Thymus (tissue), 11 donors: Measurements from ENCODE around the gene ENPP7. TPM values are rescaled to one million over a fixed set of nuclear protein-coding genes. Genes with fewer than 3 reads are reported as not detected.
A peak's percentile ranks its signal among the peaks of the same experiment; 100 is the strongest.

Source experiments
- DNase-seq, 9 donors: peaks; one replicate each; pipeline ENCODE4 v3.0.0-alpha.2; 2013; ENCODE audit warnings: low spot score in 9 of 9, low read depth in 6 of 9, missing footprints in 1 of 9
- H3K27ac ChIP-seq, 2 donors: one replicate each; pipeline ENCODE4 v1.5.1; 2013; ENCODE audit warnings: control low read depth in 1 of 2, low read depth in 1 of 2, low read length in 1 of 2, mild to moderate bottlenecking in 1 of 2, moderate library complexity in 1 of 2
- H3K27me3 ChIP-seq, 2 donors: one replicate each; pipeline ENCODE4 v1.5.1; 2013; ENCODE audit warnings: low read length in 1 of 2; ENCODE audit not compliant: control insufficient read depth in 2 of 2, insufficient read depth in 1 of 2
- H3K36me3 ChIP-seq, 2 donors: one replicate each; pipeline ENCODE4 v1.5.1; 2013; ENCODE audit warnings: low read length in 1 of 2, mild to moderate bottlenecking in 1 of 2, moderate library complexity in 1 of 2; ENCODE audit not compliant: control insufficient read depth in 2 of 2, insufficient read depth in 2 of 2
- H3K4me1 ChIP-seq, 2 donors: one replicate each; pipeline ENCODE4 v1.5.1; 2013; ENCODE audit warnings: low read length in 2 of 2; ENCODE audit not compliant: control insufficient read depth in 2 of 2, insufficient read depth in 2 of 2
- H3K4me3 ChIP-seq, 2 donors: one replicate each; pipeline ENCODE4 v1.5.1; 2013; ENCODE audit warnings: low read length in 2 of 2, control low read depth in 1 of 2, mild to moderate bottlenecking in 1 of 2
- H3K9me3 ChIP-seq, 2 donors: one replicate each; pipeline ENCODE4 v1.5.1; 2013; ENCODE audit warnings: low read length in 1 of 2, mild to moderate bottlenecking in 1 of 2; ENCODE audit not compliant: control insufficient read depth in 2 of 2, insufficient read depth in 1 of 2
- WGBS: extraction: QIAGEN DNeasy Blood & Tissue Kit; methylation state at CpG from one replicate; pipeline ENCODE4 v1.1.7; 2013; 5-methylcytosine and 5-hydroxymethylcytosine counted together
- polyA plus RNA-seq: library from polyadenylated mRNA; stranded (reverse); fragments of 200-250 nt; gene quantifications from one replicate; pipeline ENCODE4 v1.2.3, GENCODE V29; 2013
- total RNA-seq: library from RNA; stranded (reverse); fragments of 120-200 nt; gene quantifications from one replicate; pipeline ENCODE4 v1.2.4, GENCODE V29; 2013
- donor health status: healthy.

ENPP7 gene
- total and polyA plus RNA-seq, 2 donors: 0.05 to 0.09 TPM

DNA sequence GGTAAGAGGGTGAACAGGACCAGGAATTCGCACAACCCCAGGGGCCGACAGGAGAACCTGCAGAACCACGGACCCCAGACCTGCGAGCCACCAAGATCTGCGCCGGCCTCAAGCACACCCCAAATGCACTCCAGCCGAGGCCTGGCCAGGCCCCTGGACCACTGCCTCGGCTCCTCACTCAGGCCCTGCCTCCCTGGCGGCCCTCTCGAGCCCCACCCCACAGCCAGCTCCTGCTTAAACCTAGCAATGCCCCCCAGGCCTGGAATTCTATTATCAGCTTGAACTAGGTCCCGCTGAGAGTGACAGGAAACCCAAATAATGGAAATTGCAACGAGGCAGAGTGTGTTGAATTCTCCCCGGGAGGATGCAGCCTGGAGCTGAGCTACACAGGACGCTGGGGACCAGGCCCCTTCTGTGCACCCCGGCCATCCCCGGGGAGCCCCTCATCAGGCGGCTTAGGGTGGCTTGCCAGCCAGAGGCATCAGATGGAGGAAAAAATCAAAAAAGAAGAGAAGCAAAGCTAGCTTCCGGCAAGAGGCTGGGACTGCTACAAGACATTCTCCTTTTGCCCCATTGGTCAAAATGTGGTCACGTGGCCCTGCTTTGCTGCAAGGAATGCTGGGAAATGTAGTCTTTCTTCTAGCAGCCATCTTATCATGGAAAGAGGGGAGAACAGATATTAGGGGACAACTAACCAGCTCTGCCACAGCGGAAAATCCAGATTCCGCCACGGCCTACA lies 2.4 kb upstream of the ENPP7 start:
- peak; percentile 81 to 98 (median 90) for DNase-seq
- WGBS: 65% methylated on average over 22 of the region's 22 CpGs
- no peak overlapping the region for H3K4me3 ChIP-seq
- H3K27me3 ChIP-seq: no peaks in the 10 kb centered on the region
- no peaks in the 10 kb centered on the region for H3K36me3 ChIP-seq
- H3K4me1 ChIP-seq: peaks cover 0 to 10% of the 10 kb centered on the region in 2 donors
- peak overlapping the region in 1 of 2 donors; percentile 37 for H3K27ac ChIP-seq
- H3K9me3 ChIP-seq: peaks cover 0 to 5% of the 10 kb centered on the region in 2 donors

DNA sequence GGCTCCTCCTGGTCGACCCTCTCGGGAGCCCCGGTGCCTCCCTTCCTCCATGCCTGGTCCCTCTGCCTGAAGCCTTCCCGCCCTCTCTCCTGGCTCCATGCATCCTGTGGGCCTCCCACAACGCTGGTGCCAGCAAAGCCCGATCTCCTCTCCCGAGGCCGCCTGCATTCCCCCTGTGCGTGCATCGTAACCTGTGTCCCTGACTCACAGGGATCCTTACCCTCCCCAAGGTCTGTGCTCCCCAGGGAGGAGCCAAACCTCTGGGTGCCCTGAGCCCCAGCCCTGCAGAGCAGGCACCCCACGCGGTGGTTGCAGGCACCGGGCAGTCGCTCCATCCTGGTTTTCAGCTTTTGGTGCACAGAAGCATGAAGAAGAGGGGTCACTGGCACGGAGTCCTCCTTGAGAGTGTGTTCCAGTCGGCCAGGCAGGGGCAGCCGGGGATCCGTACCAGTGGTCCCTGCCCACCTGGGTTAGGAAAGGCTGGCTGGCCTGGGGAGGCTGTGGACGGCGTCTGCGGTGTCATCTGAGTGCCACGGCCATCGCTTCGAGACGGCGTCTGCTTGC lies 1.8 kb upstream of the ENPP7 start:
- H3K4me1 ChIP-seq: peaks cover 0 to 10% of the 10 kb centered on the region in 2 donors
- peaks cover 0 to 5% of the 10 kb centered on the region in 2 donors for H3K9me3 ChIP-seq
- no peak overlapping the region for H3K4me3 ChIP-seq
- no peak for DNase-seq
- H3K27ac ChIP-seq: no peak overlapping the region
- H3K36me3 ChIP-seq: no peaks in the 10 kb centered on the region
- WGBS: 88% methylated on average over 26 of the region's 26 CpGs
- H3K27me3 ChIP-seq: no peaks in the 10 kb centered on the region

DNA sequence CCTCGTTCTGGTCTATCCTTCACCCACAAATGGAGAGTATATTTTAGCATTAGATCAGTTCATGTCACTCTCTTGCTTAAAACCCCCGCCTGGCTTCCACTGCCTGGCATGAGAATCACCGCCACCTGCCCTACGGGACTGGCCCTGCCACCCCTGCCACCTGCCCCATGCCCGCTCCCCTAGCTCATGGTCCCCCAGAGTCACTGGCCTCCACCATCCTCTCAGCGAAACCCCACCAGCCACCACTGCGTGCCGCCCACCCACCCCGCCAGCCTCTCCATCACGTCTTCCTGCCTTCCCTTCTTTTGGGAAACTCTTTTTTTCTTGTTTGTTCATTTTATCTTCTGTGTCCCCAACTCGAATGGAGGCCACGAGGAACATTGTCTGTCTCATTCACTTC lies 982 bp upstream of the ENPP7 start:
- Histone ChIP-seq H3K27ac (no peak overlapping the region), H3K36me3 (no peaks in the 10 kb centered on the region), H3K9me3 (peaks cover 0 to 5% of the 10 kb centered on the region in 2 donors), H3K4me3 (no peak overlapping the region), H3K27me3 (no peaks in the 10 kb centered on the region), H3K4me1 (peaks cover 0 to 10% of the 10 kb centered on the region in 2 donors)
- WGBS: 98% methylated on average over 12 of the region's 12 CpGs
- no peak for DNase-seq

DNA sequence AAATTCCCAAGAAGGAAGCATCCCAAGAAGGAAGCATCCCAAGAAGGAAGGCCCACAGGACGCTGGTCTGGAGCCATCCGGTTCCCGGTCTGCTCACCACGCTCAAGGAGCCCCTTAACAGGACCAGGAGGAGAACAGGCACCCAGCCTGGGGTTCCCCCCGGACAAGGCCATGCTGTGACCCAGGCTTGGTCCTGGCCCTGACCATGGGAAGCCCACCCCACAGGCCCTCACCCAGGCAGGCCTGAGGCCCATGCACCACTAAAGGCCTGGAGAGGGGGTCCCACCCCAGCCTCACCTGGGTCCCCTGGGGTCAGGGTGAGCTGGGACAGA lies 340 bp upstream of the ENPP7 start:
- Histone ChIP-seq H3K4me3 (no peak overlapping the region), H3K27me3 (no peaks in the 10 kb centered on the region), H3K9me3 (peaks cover 0 to 5% of the 10 kb centered on the region in 2 donors), H3K27ac (no peak overlapping the region), H3K4me1 (peaks cover 0 to 10% of the 10 kb centered on the region in 2 donors), H3K36me3 (no peaks in the 10 kb centered on the region)
- no peak for DNase-seq
- 98% methylated on average over 5 of the region's 5 CpGs for WGBS

DNA sequence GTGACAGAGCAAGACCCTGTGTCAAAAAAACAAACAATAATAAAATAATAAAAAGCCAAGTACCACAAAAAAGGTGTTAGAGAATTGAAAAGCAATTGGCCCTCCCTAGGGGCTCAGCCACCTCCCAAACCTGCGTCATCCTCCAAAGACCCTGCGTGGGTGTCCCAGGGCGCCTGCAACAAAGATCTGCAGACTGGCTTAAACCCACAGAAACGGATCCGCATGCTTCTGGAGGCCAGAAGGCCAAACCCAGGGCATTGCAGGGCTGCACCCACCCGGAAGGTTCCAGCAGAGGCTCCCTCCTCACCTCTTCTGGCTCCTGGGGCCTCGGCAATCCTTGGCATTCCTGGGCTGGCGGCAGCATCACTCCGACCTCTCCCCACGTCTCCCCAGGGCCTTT lies 1.5 kb downstream of the ENPP7 start:
- H3K9me3 ChIP-seq: peaks cover 0 to 5% of the 10 kb centered on the region in 2 donors
- peaks cover 0 to 3% of the 10 kb centered on the region in 2 donors for H3K27me3 ChIP-seq
- no peak overlapping the region for H3K27ac ChIP-seq
- DNase-seq: no peak
- peaks cover 0 to 10% of the 10 kb centered on the region in 2 donors for H3K4me1 ChIP-seq
- H3K36me3 ChIP-seq: no peaks in the 10 kb centered on the region
- H3K4me3 ChIP-seq: no peak overlapping the region
- 90% methylated on average over 10 of the region's 10 CpGs for WGBS

DNA sequence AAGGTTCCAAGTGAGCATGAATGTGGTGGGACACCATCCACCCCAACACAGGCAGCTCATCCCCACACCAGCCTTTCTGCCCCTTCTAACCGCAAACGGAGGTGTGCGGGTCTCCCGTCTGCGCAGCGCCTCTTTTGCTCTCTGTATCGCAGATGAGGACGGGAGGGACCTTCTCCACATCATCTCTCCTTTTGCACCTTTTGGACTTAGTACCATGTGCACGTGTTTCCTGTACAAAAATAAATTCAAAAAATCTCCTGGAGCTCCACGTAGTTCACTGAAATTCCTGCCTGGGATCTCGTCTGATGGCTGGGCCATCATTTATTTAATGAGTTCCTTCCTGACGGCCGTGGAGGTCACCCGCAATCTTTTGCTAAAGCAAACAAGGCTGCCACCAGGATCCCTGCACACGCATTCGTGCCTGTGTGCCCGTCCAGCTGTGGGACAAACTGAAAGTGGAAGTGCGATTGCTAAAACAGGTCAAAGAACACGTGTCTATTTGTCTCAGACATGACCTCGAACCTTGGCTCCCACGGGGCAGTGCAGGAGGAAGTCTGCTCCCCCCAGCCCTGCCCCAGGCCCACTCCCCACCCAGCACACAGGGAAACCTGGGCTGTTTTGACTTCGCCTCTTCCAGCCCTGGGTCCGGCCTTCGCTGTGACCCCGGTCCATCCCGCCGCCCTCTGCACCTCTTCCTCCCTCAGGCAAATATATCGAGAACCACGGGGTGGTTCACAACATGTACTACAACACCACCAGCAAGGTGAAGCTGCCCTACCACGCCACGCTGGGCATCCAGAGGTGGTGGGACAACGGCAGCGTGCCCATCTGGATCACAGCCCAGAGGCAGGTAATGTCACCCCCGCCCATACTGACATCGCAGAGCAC lies 2.3 kb downstream of the ENPP7 start:
- DNase-seq: peak in 2 of 9 donors; percentile 24 to 62
- H3K27me3 ChIP-seq: peaks cover 0 to 9% of the 10 kb centered on the region in 2 donors
- no peaks in the 10 kb centered on the region for H3K36me3 ChIP-seq
- WGBS: 82% methylated on average over 35 of the region's 35 CpGs
- no peak overlapping the region for H3K4me3 ChIP-seq
- H3K4me1 ChIP-seq: peaks cover 0 to 9% of the 10 kb centered on the region in 2 donors
- no peak overlapping the region for H3K27ac ChIP-seq
- peaks cover 0 to 5% of the 10 kb centered on the region in 2 donors for H3K9me3 ChIP-seq

DNA sequence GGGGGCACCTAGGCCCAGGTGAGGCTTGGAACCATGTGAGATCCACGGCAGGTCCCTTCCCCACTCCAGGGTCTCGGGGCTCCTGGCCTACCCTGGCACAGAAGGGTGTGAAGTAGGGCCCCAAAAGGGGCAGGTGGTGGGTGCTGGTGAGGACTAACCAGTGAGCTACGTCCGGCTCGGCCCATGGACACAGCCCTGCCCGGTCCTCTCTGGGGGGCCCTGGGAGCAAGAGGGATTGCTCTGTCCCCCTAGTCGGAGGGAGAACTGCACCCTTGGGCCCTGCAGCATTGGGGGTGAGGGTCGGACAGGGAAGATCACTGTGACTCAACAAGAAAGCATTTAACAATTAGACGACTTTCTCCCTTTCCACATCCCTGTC lies 2.9 kb downstream of the ENPP7 start:
- Histone ChIP-seq H3K36me3 (no peaks in the 10 kb centered on the region), H3K9me3 (peaks cover 0 to 4% of the 10 kb centered on the region in 2 donors), H3K4me1 (peaks cover 0 to 2% of the 10 kb centered on the region in 2 donors), H3K27me3 (peaks cover 0 to 16% of the 10 kb centered on the region in 2 donors), H3K4me3 (no peak overlapping the region), H3K27ac (no peak overlapping the region)
- WGBS: 95% methylated on average over 9 of the region's 9 CpGs
- no peak for DNase-seq

DNA sequence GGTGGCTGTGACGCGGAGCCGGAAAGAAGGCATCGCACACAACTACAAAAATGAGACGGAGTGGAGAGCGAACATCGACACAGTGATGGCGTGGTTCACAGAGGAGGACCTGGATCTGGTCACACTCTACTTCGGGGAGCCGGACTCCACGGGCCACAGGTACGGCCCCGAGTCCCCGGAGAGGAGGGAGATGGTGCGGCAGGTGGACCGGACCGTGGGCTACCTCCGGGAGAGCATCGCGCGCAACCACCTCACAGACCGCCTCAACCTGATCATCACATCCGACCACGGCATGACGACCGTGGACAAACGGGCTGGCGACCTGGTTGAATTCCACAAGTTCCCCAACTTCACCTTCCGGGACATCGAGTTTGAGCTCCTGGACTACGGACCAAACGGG lies 4.4 kb downstream of the ENPP7 start:
- 97% methylated on average over 32 of the region's 32 CpGs for WGBS
- Histone ChIP-seq H3K27ac (no peak overlapping the region), H3K36me3 (no peaks in the 10 kb centered on the region), H3K27me3 (peaks cover 3 to 30% of the 10 kb centered on the region in 2 donors), H3K9me3 (no peaks in the 10 kb centered on the region), H3K4me3 (no peak overlapping the region), H3K4me1 (no peaks in the 10 kb centered on the region)
- no peak for DNase-seq
